ENCODE results near the gene CFTR.
A peak's percentile ranks its signal among the peaks of the same experiment; 100 is the strongest.

The CFTR gene

GRCh38 chr7:117538053-117538452 lies 58.2 kb downstream of the CFTR start:
- Histone ChIP-seq H3K4me2 (ENCODE audit: insufficient read depth, low read length) (no peak overlapping the region), H4K20me1 (ENCODE audit: insufficient read depth, low read length) (no peaks in the 10 kb centered on the region), H3K27ac (ENCODE audit: low read length) (no peak overlapping the region), H3K4me1 (ENCODE audit: insufficient read depth, low read length) (peaks cover 6% of the 10 kb centered on the region), H3K27me3 (ENCODE audit: insufficient read depth, low read length, poor library complexity) (no peaks in the 10 kb centered on the region), H3K9me3 (ENCODE audit: insufficient read depth, low read length, severe bottlenecking) (no peaks in the 10 kb centered on the region), H3K4me3 (ENCODE audit: low read depth in 1 of 2, low read length in 2 of 2) (no peak overlapping the region), H3K36me3 (ENCODE audit: insufficient read depth, low read length) (no peaks in the 10 kb centered on the region), H3K79me2 (ENCODE audit: insufficient read depth, low read length) (no peaks in the 10 kb centered on the region), H3K9ac (ENCODE audit: low read depth, low read length) (no peak overlapping the region), H2AFZ (ENCODE audit: low read depth, low read length) (no peak overlapping the region)
- no peak for TF ChIP-seq CTCF (IDR thresholded peaks at IDR 0.05; ENCODE audit: borderline replicate concordance, extremely low read depth, low read length, poor library complexity, severe bottlenecking)
- TF ChIP-seq EZH2 (IDR thresholded peaks at IDR 0.05; ENCODE audit: borderline replicate concordance, low read depth, low read length, severe bottlenecking): no peak
- DNase-seq (no peak), ATAC-seq (ENCODE audit: insufficient read depth, low read depth) (no peak)

- no peaks in the 10 kb centered on the region for H3K4me1 ChIP-seq (ENCODE audit: insufficient read depth, low read length)
- no peaks in the 10 kb centered on the region for H4K20me1 ChIP-seq (ENCODE audit: insufficient read depth, low read length)
- ATAC-seq (ENCODE audit: insufficient read depth, low read depth) (no peak), DNase-seq (no peak)
- H3K27me3 ChIP-seq (ENCODE audit: insufficient read depth, low read length, poor library complexity): no peaks in the 10 kb centered on the region
- no peak overlapping the region for H3K9ac ChIP-seq (ENCODE audit: low read depth, low read length)
- no peaks in the 10 kb centered on the region for H3K79me2 ChIP-seq (ENCODE audit: insufficient read depth, low read length)
- H3K27ac ChIP-seq (ENCODE audit: low read length): no peak overlapping the region
- no peaks in the 10 kb centered on the region for H3K9me3 ChIP-seq (ENCODE audit: insufficient read depth, low read length, severe bottlenecking)
- no peaks in the 10 kb centered on the region for H3K36me3 ChIP-seq (ENCODE audit: insufficient read depth, low read length)
- H3K4me3 ChIP-seq (ENCODE audit: low read depth in 1 of 2, low read length in 2 of 2): no peak overlapping the region
- no peak overlapping the region for H2AFZ ChIP-seq (ENCODE audit: low read depth, low read length)
- TF ChIP-seq EZH2 (IDR thresholded peaks at IDR 0.05; ENCODE audit: borderline replicate concordance, low read depth, low read length, severe bottlenecking) (no peak), CTCF (IDR thresholded peaks at IDR 0.05; ENCODE audit: borderline replicate concordance, extremely low read depth, low read length, poor library complexity, severe bottlenecking) (no peak)
- no peak overlapping the region for H3K4me2 ChIP-seq (ENCODE audit: insufficient read depth, low read length)
Measured at GRCh38 chr7:117544061-117544460, 64.2 kb downstream of the CFTR start.

GRCh38 chr7:117548035-117548434 lies 68.2 kb downstream of the CFTR start:
- Histone ChIP-seq H3K4me3 (ENCODE audit: low read depth in 1 of 2, low read length in 2 of 2) (no peak overlapping the region), H2AFZ (ENCODE audit: low read depth, low read length) (no peak overlapping the region), H3K9me3 (ENCODE audit: insufficient read depth, low read length, severe bottlenecking) (no peaks in the 10 kb centered on the region), H4K20me1 (ENCODE audit: insufficient read depth, low read length) (no peaks in the 10 kb centered on the region), H3K4me2 (ENCODE audit: insufficient read depth, low read length) (no peak overlapping the region), H3K36me3 (ENCODE audit: insufficient read depth, low read length) (no peaks in the 10 kb centered on the region), H3K79me2 (ENCODE audit: insufficient read depth, low read length) (no peaks in the 10 kb centered on the region), H3K4me1 (ENCODE audit: insufficient read depth, low read length) (peaks cover 16% of the 10 kb centered on the region), H3K27me3 (ENCODE audit: insufficient read depth, low read length, poor library complexity) (no peaks in the 10 kb centered on the region), H3K27ac (ENCODE audit: low read length) (no peak overlapping the region), H3K9ac (ENCODE audit: low read depth, low read length) (no peak overlapping the region)
- TF ChIP-seq EZH2 (IDR thresholded peaks at IDR 0.05; ENCODE audit: borderline replicate concordance, low read depth, low read length, severe bottlenecking) (no peak), CTCF (IDR thresholded peaks at IDR 0.05; ENCODE audit: borderline replicate concordance, extremely low read depth, low read length, poor library complexity, severe bottlenecking) (no peak)
- ATAC-seq (ENCODE audit: insufficient read depth, low read depth) (peak; percentile 49; the same call in 2 of the 3 replicates), DNase-seq (no peak)

GRCh38 chr7:117550625-117551024 lies 70.8 kb downstream of the CFTR start:
- ATAC-seq (ENCODE audit: insufficient read depth, low read depth) (peak; percentile 51; the same call in 1 of the 3 replicates), DNase-seq (no peak)
- no peaks in the 10 kb centered on the region for H3K9me3 ChIP-seq (ENCODE audit: insufficient read depth, low read length, severe bottlenecking)
- H3K27me3 ChIP-seq (ENCODE audit: insufficient read depth, low read length, poor library complexity): no peaks in the 10 kb centered on the region
- no peak overlapping the region for H2AFZ ChIP-seq (ENCODE audit: low read depth, low read length)
- H3K4me3 ChIP-seq (ENCODE audit: low read depth in 1 of 2, low read length in 2 of 2): no peak overlapping the region
- peak overlapping the region; percentile 35; the same call in 1 of the 2 replicates for H3K27ac ChIP-seq (ENCODE audit: low read length)
- no peak overlapping the region for H3K4me2 ChIP-seq (ENCODE audit: insufficient read depth, low read length)
- H4K20me1 ChIP-seq (ENCODE audit: insufficient read depth, low read length): no peaks in the 10 kb centered on the region
- H3K4me1 ChIP-seq (ENCODE audit: insufficient read depth, low read length): peaks cover 21% of the 10 kb centered on the region
- TF ChIP-seq EZH2 (IDR thresholded peaks at IDR 0.05; ENCODE audit: borderline replicate concordance, low read depth, low read length, severe bottlenecking) (no peak), CTCF (IDR thresholded peaks at IDR 0.05; ENCODE audit: borderline replicate concordance, extremely low read depth, low read length, poor library complexity, severe bottlenecking) (no peak)
- no peaks in the 10 kb centered on the region for H3K79me2 ChIP-seq (ENCODE audit: insufficient read depth, low read length)
- no peaks in the 10 kb centered on the region for H3K36me3 ChIP-seq (ENCODE audit: insufficient read depth, low read length)
- H3K9ac ChIP-seq (ENCODE audit: low read depth, low read length): no peak overlapping the region

Data from DND-41 (cell line).